Adrenal gland (tissue), 5 donors: ENCODE data around the gene GMDS.
"Not testable (repeated sequence)": the region's sequence is repeated elsewhere in the genome, so short reads cannot be mapped to it uniquely, and the experiment has no call there.

Experiments used
- CTCF ChIP-seq, 6 experiments: fragments of 450-650 bp in 4 of 6; fragments of 200-600 bp in 2 of 6; sonication (generic) in 1 of 6; IDR thresholded peaks; 1 replicate in 5 of 6; 2 replicates in 1 of 6; pipeline versions ENCODE4 v1.5.1 to v1.8.0; 2016 to 2021; ENCODE audit warnings: antibody characterized with exemption in 6 of 6, mild to moderate bottlenecking in 2 of 6, moderate library complexity in 1 of 6
- POLR2A ChIP-seq, 2 donors: fragments of 450-650 bp; IDR thresholded peaks; one replicate each; pipeline ENCODE4 v1.6.1; 2017; ENCODE audit warnings: antibody characterized with exemption in 2 of 2, mild to moderate bottlenecking in 2 of 2, moderate library complexity in 1 of 2
- donor health status: DM: no; HTN: no; CAD: no.

DNA sequence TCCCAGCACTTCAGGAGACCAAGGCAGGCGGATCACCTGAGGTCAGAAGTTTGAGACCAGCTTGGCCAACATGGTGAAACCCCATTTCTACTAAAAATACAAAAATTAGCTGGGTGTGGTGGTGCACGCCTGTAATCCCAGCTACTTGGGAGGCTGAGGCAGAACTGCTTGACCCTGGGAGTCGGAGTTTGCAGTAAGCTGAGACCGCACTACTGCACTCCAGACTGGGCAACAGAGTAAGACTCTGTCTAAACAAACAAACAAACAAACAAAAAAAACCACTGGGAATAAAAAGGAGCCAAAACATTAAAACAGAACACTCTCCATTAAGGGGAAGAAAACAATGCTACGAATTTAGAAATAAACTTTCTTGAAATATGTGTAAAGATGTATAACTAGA lies 576.9 kb downstream of the GMDS start:
- TF ChIP-seq CTCF, POLR2A (IDR thresholded peaks at IDR 0.05): not testable (repeated sequence)
